MM.1S (cell line): Measurements from ENCODE around the gene XPNPEP2.

Source experiments
- EZH2 ChIP-seq: fragments of 300-600 bp; sonication (generic); optimal IDR thresholded peaks from 2 replicates; pipeline ENCODE3; 2017; ENCODE audit warnings: low read depth, mild to moderate bottlenecking, antibody characterized with exemption, low read length, mixed read lengths
- TF ChIP-seq, protein P1 (sequence below): fragments of 300-600 bp; sonication (generic); IDR thresholded peaks from 2 replicates; pipeline ENCODE4 v1.5.1; 2016; ENCODE audit warnings: antibody characterized with exemption, low read length, mixed read lengths

DNA sequence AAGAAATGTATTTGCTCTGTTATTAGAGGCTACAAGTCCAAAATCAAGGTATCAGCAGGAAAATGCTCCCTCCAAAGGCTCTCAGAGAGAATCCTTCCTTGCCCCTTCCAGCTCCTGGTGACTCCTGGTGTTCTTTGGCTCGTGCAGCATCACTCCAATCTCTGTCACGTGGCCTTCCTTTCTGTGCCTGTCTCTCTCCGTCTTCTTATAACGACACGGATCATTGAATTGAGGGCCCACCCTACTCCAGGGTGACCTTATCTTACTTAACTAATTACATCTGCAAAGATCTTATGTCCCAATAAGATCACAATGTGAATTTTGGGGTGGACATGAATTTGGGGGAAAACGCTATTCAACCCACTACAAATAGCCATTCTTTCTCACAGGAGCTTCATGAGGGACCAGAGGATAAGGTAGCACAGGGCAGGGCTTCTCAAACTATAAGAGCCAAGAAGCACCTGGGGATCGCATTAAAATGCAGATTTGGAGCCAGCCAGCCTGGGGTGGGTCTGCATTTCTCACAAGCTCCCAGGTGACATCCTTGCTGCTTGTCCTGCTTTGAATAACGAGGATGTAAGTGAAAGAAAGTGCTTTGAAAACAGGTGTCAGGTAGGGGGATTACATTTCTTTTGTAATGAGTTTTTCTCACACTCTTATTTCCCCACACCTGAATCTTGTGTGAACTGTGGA, 42.2 kb upstream of the XPNPEP2 start:
- TF ChIP-seq, protein P1, sequence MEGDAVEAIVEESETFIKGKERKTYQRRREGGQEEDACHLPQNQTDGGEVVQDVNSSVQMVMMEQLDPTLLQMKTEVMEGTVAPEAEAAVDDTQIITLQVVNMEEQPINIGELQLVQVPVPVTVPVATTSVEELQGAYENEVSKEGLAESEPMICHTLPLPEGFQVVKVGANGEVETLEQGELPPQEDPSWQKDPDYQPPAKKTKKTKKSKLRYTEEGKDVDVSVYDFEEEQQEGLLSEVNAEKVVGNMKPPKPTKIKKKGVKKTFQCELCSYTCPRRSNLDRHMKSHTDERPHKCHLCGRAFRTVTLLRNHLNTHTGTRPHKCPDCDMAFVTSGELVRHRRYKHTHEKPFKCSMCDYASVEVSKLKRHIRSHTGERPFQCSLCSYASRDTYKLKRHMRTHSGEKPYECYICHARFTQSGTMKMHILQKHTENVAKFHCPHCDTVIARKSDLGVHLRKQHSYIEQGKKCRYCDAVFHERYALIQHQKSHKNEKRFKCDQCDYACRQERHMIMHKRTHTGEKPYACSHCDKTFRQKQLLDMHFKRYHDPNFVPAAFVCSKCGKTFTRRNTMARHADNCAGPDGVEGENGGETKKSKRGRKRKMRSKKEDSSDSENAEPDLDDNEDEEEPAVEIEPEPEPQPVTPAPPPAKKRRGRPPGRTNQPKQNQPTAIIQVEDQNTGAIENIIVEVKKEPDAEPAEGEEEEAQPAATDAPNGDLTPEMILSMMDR: no peak
- TF ChIP-seq EZH2: no peak
